Osteocyte (in vitro differentiated cells): ENCODE data around the gene RALA. TPM values are rescaled to one million over a fixed set of nuclear protein-coding genes. Genes with fewer than 3 reads are reported as not detected.

Source experiments
- DNase-seq: peaks from one replicate; pipeline ENCODE4 v3.0.0; 2021; ENCODE audit warnings: mixed read lengths; ENCODE audit not compliant: unreplicated experiment; ENCODE audit errors: extremely low spot score
- H3K27ac Mint-ChIP-seq: one replicate; pipeline ENCODE4 v1.8.0; 2021; ENCODE audit warnings: mild to moderate bottlenecking, mixed read lengths; ENCODE audit not compliant: unreplicated experiment
- H3K27me3 Mint-ChIP-seq: one replicate; pipeline ENCODE4 v1.8.0; 2021; ENCODE audit warnings: mixed read lengths; ENCODE audit not compliant: unreplicated experiment
- H3K36me3 Mint-ChIP-seq: one replicate; pipeline ENCODE4 v1.8.0; 2021; ENCODE audit warnings: mixed read lengths; ENCODE audit not compliant: unreplicated experiment
- H3K4me1 Mint-ChIP-seq: one replicate; pipeline ENCODE4 v1.8.0; 2021; ENCODE audit warnings: mixed read lengths; ENCODE audit not compliant: unreplicated experiment
- H3K4me3 Mint-ChIP-seq: one replicate; pipeline ENCODE4 v1.8.0; 2021; ENCODE audit warnings: mild to moderate bottlenecking, moderate library complexity, mixed read lengths; ENCODE audit not compliant: unreplicated experiment
- H3K9me3 Mint-ChIP-seq: one replicate; pipeline ENCODE4 v1.8.0; 2021; ENCODE audit warnings: mixed read lengths; ENCODE audit not compliant: unreplicated experiment
- total RNA-seq: library from RNA; stranded (reverse); gene quantifications from 2 replicates; pipeline ENCODE4 v1.2.1, GENCODE V29; 2021
- TF ChIP-seq, protein P1 (sequence below): fragments of 200-600 bp; sonication (generic); IDR thresholded peaks from 2 replicates; pipeline ENCODE4 v1.5.0; 2021; ENCODE audit warnings: antibody characterized with exemption, mild to moderate bottlenecking, moderate library complexity

RALA gene
- total RNA-seq, 1 donor from 2014 or later, result 30.5 TPM

GRCh38 chr7:39709029-39709428 lies 85.7 kb downstream of the RALA start:
- TF ChIP-seq, protein P1, sequence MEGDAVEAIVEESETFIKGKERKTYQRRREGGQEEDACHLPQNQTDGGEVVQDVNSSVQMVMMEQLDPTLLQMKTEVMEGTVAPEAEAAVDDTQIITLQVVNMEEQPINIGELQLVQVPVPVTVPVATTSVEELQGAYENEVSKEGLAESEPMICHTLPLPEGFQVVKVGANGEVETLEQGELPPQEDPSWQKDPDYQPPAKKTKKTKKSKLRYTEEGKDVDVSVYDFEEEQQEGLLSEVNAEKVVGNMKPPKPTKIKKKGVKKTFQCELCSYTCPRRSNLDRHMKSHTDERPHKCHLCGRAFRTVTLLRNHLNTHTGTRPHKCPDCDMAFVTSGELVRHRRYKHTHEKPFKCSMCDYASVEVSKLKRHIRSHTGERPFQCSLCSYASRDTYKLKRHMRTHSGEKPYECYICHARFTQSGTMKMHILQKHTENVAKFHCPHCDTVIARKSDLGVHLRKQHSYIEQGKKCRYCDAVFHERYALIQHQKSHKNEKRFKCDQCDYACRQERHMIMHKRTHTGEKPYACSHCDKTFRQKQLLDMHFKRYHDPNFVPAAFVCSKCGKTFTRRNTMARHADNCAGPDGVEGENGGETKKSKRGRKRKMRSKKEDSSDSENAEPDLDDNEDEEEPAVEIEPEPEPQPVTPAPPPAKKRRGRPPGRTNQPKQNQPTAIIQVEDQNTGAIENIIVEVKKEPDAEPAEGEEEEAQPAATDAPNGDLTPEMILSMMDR, result no peak
- Mint-ChIP-seq H3K4me3 (no peak overlapping the region), H3K9me3 (peaks cover under 1% of the 10 kb centered on the region), H3K27ac (no peak overlapping the region), H3K27me3 (no peaks in the 10 kb centered on the region), H3K36me3 (peaks cover 27% of the 10 kb centered on the region), H3K4me1 (peaks cover 13% of the 10 kb centered on the region)
- no peak for DNase-seq

DNA sequence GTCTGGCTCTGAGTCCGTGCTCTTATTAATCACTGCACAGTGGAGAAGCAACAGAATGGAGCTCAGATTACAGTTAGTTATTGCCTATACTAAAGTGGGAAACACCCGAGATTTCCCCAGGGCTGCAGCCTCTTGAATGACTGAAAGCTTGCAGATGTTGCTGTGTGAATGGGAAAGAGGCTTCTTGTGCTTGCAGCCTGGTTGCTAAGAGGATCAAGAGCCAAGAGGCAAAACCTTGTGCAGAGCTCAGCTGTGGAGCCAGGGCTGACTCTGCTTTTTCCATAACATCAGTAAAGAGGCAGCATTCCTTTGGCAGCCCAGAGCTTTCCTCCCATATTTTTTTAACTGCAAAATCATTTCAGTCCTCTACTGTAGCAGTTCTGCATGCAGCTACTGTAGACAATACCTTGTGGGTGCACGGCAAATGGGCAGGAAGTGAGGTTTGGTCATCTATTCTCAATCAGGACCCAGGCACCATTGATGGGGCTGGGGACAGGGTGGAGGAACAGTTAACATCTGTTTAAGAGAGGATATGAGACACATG lies 86.5 kb downstream of the RALA start:
- Mint-ChIP-seq H3K27ac (no peak overlapping the region), H3K4me3 (no peak overlapping the region), H3K4me1 (peaks cover 13% of the 10 kb centered on the region), H3K9me3 (peaks cover 3% of the 10 kb centered on the region), H3K36me3 (peaks cover 26% of the 10 kb centered on the region), H3K27me3 (no peaks in the 10 kb centered on the region)
- TF ChIP-seq, protein P1, result no peak
- DNase-seq, result no peak

DNA sequence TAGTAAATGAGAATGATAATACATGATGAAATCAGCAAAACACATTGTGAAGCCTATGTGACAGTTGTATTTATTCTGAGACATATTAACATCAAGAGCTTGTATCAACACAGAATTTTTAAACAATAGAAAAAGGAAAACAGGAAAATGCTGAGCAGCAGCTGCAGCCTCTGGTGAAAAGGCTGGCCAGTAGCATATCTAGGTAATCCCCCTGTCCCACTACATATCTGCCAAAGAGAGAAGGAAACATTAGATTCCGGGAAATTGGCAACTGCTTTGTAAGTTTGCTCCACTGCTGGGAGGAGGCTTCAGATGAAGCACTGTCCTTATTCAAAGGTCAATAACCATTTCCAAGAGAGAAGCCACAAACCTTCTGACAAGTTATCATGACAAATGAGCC lies 89.4 kb downstream of the RALA start:
- H3K27me3 Mint-ChIP-seq, result no peaks in the 10 kb centered on the region
- peaks cover 13% of the 10 kb centered on the region for H3K4me1 Mint-ChIP-seq
- no peak overlapping the region for H3K27ac Mint-ChIP-seq
- H3K9me3 Mint-ChIP-seq, result peaks cover 11% of the 10 kb centered on the region
- DNase-seq, result no peak
- TF ChIP-seq, protein P1, result no peak
- H3K36me3 Mint-ChIP-seq, result peaks cover 6% of the 10 kb centered on the region
- no peak overlapping the region for H3K4me3 Mint-ChIP-seq

DNA sequence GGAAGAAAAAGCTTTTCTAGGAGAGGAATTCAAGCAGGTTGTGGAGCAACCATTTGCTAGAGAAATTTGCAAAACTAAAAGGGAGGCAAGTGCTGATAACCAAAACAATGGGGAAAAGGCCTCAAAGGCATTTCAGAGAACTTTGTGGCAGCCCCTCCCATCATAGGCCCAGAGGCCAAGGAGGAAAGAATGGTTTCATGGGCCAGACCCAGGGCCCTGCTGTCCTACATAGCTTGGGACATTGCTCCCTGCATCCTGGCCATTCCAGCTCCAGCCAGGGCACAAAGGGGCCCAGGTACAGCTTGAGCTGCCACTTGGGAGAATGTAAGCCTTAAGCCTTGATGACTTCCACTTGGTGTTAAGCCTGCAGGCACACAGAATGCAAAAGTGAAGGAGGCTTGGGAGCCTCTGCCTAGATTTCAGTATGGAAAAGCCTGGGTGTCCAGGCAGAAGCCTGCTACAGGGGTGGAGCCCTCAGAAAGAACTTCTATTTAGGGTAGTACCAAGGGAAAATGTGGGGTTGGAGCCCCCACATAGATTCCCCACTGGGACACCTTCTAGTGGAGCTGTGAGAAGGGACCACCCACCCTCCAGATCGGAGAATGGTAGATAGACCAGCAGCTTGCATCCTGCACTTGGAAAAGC lies 91.2 kb downstream of the RALA start:
- no peak for DNase-seq
- H3K36me3 Mint-ChIP-seq, result no peaks in the 10 kb centered on the region
- TF ChIP-seq, protein P1, result no peak
- peaks cover 11% of the 10 kb centered on the region for H3K9me3 Mint-ChIP-seq
- no peak overlapping the region for H3K27ac Mint-ChIP-seq
- H3K4me1 Mint-ChIP-seq, result peaks cover 7% of the 10 kb centered on the region
- H3K4me3 Mint-ChIP-seq, result no peak overlapping the region
- no peaks in the 10 kb centered on the region for H3K27me3 Mint-ChIP-seq

DNA sequence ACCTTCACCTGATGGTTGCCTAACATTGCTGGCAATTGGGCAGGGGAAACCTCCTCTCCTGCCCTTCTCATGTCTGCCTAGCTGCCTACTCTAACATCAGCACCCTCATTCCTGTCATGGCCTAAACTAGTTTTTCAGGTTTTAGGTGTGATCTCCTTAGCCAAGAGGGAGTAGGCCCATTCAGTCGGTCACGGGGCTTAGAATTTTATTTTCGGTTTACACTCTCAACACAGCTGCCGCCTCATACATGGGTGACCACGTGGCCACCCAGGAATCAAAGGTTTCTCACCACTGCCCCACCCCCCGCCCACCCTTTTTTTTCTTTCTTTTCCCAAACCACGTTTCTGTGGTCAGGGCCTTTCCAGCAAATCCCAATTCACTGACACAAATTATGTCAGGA lies 97.2 kb downstream of the RALA start:
- no peaks in the 10 kb centered on the region for H3K36me3 Mint-ChIP-seq
- H3K4me3 Mint-ChIP-seq, result no peak overlapping the region
- no peaks in the 10 kb centered on the region for H3K4me1 Mint-ChIP-seq
- H3K9me3 Mint-ChIP-seq, result peaks cover 3% of the 10 kb centered on the region
- H3K27ac Mint-ChIP-seq, result no peak overlapping the region
- TF ChIP-seq, protein P1, result no peak
- no peak for DNase-seq
- H3K27me3 Mint-ChIP-seq, result peaks cover 6% of the 10 kb centered on the region
